Naive thymus-derived CD8-positive, alpha-beta T cell (primary cell): Measurements from ENCODE around the gene FAM118B. TPM values are rescaled to one million over a fixed set of nuclear protein-coding genes. Genes with fewer than 3 reads are reported as not detected.

Experiments
- ATAC-seq, 2 donors: fragments of 150-1000 bp; cut with Tn5 transposase in 1 of 2; sonication (Bioruptor Pico), chemical (Tn5 transposase) in 1 of 2; 1 replicate in 1 of 2; 2 replicates in 1 of 2; pipeline ENCODE4 v1.10.0; 2021; ENCODE audit warnings: mild to moderate bottlenecking in 2 of 2, moderate library complexity in 2 of 2
- POLR2A ChIA-PET: fragments of 350-600 bp; sonication (Branson Sonifier 250); formaldehyde crosslinking; loops from one replicate; lab custom pipeline; 2021; ENCODE audit warnings: antibody characterized with exemption; lab: Charles Lee
- DNase-seq, 10 donors: peaks; one replicate each; pipeline versions ENCODE4 v3.0.0 to v3.0.0-alpha.2; 2020 to 2022
- H3K27ac Mint-ChIP-seq, 10 donors: one replicate each; pipeline ENCODE4 v1.8.0; 2020 to 2022; ENCODE audit warnings: mild to moderate bottlenecking in 10 of 10, mixed read lengths in 10 of 10, moderate library complexity in 4 of 10, inconsistent platforms in 1 of 10
- H3K27me3 Mint-ChIP-seq, 5 donors: one replicate each; pipeline ENCODE4 v1.8.0; 2021 to 2022; ENCODE audit warnings: mixed read lengths in 5 of 5
- H3K36me3 Mint-ChIP-seq, 3 donors: one replicate each; pipeline ENCODE4 v1.8.0; 2020 to 2022; ENCODE audit warnings: mixed read lengths in 3 of 3, mild to moderate bottlenecking in 2 of 3, inconsistent platforms in 1 of 3
- H3K4me1 Mint-ChIP-seq, 4 donors: one replicate each; pipeline ENCODE4 v1.8.0; 2021 to 2022; ENCODE audit warnings: mixed read lengths in 4 of 4
- H3K4me3 Mint-ChIP-seq, 10 donors: one replicate each; pipeline ENCODE4 v1.8.0; 2020 to 2022; ENCODE audit warnings: mild to moderate bottlenecking in 10 of 10, mixed read lengths in 10 of 10, moderate library complexity in 6 of 10, inconsistent platforms in 1 of 10
- H3K9me3 Mint-ChIP-seq, 9 donors: one replicate each; pipeline ENCODE4 v1.8.0; 2020 to 2022; ENCODE audit warnings: mixed read lengths in 9 of 9, mild to moderate bottlenecking in 3 of 9, inconsistent platforms in 1 of 9, moderate library complexity in 1 of 9
- polyA plus RNA-seq, 3 donors: library from polyadenylated mRNA; unstranded; fragments of 300-500 nt; fragmentation: Illumina TruSeq; gene quantifications; one replicate each; pipeline ENCODE4 v1.2.3, GENCODE V29; 2021
- total RNA-seq, 8 experiments: library from RNA in 2 of 8; stranded (reverse) in 2 of 8; gene quantifications; one replicate each; pipeline ENCODE4 v1.2.3 and lab custom pipeline; 2021 to 2026

FAM118B gene
- total and polyA plus RNA-seq, 5 experiments from 2014 or later: 8.9 to 16.3 (median 12.4) TPM

GRCh38 chr11:126310992-126311310 is 99.4 kb downstream of the FAM118B start:
- H3K27ac Mint-ChIP-seq: peak overlapping the region in 3 of 10 donors; percentile 20 to 55 (median 45)
- H3K4me3 Mint-ChIP-seq: peak overlapping the region in 1 of 10 donors; percentile 52
- peaks cover 19 to 47% (median 32%) of the 10 kb centered on the region in 4 donors for H3K4me1 Mint-ChIP-seq
- no peak for ATAC-seq
- peaks cover 8 to 65% (median 15%) of the 10 kb centered on the region in 3 donors for H3K36me3 Mint-ChIP-seq
- H3K27me3 Mint-ChIP-seq: no peaks in the 10 kb centered on the region
- POLR2A ChIA-PET: interaction anchor here (0.8 kb wide), 1 partner anchor 8 kb away, joined by 3 read pairs; no protein-coding TSS in a partner anchor
- no peak for DNase-seq
- peaks cover 0 to under 1% (median 0%) of the 10 kb centered on the region in 9 donors for H3K9me3 Mint-ChIP-seq

- H3K4me3 Mint-ChIP-seq: peak overlapping the region in 1 of 10 donors; percentile 52
- no peaks in the 10 kb centered on the region for H3K27me3 Mint-ChIP-seq
- DNase-seq (no peak), ATAC-seq (no peak)
- H3K4me1 Mint-ChIP-seq: peaks cover 19 to 47% (median 34%) of the 10 kb centered on the region in 4 donors
- POLR2A ChIA-PET: interaction anchor here (0.9 kb wide), 1 partner anchor 8 kb away, joined by 3 read pairs; the partner anchor contains the start of gene DCPS
- H3K9me3 Mint-ChIP-seq: peaks cover 0 to 7% (median 3%) of the 10 kb centered on the region in 9 donors
- H3K36me3 Mint-ChIP-seq: peaks cover 14 to 67% (median 21%) of the 10 kb centered on the region in 3 donors
- H3K27ac Mint-ChIP-seq: peak overlapping the region in 3 of 10 donors; percentile 9 to 62 (median 55)
Measured at GRCh38 chr11:126311401-126312291, 100.1 kb downstream of the FAM118B start.

Other genes starting within 250 kb of the FAM118B start
- 1 to 10 TPM; 2.1 to 2.8 TPM for gene CDON, start 148.9 kb upstream of the FAM118B start, total RNA-seq
- under 1 TPM in 2 of 3 donors, not detected in 1; 0.14 to 0.20 TPM for gene CDON, start 148.9 kb upstream of the FAM118B start, polyA plus RNA-seq
- 10 to 100 TPM; 43.8 to 47.9 TPM for gene RPUSD4, start 132 bp upstream of the FAM118B start, total RNA-seq
- 10 to 100 TPM; 18.1 to 21.7 (median 18.8) TPM for gene RPUSD4, start 132 bp upstream of the FAM118B start, polyA plus RNA-seq
- 100 to 1,000 TPM; 156 to 160 TPM for gene SRPRA, start 57.1 kb downstream of the FAM118B start, total RNA-seq
- gene SRPRA, start 57.1 kb downstream of the FAM118B start, polyA plus RNA-seq: 100 to 1,000 TPM in 1 of 3 donors, 10 to 100 TPM in 2; 92.3 to 134 (median 95.7) TPM
- 10 to 100 TPM; 35.5 to 44.2 TPM for gene FOXRED1, start 57.4 kb downstream of the FAM118B start, total RNA-seq
- gene FOXRED1, start 57.4 kb downstream of the FAM118B start, polyA plus RNA-seq: 10 to 100 TPM; 23.5 to 28.7 (median 28.3) TPM
- gene TIRAP, start 71.3 kb downstream of the FAM118B start, total RNA-seq: 10 to 100 TPM; 19.0 to 22.1 TPM
- 10 to 100 TPM in 1 of 3 donors, 1 to 10 TPM in 2; 7.4 to 11.6 (median 8.3) TPM for gene TIRAP, start 71.3 kb downstream of the FAM118B start, polyA plus RNA-seq
- 10 to 100 TPM; 13.9 to 17.4 TPM for gene DCPS, start 92.3 kb downstream of the FAM118B start, total RNA-seq
- 10 to 100 TPM; 36.7 to 47.2 (median 37.3) TPM for gene DCPS, start 92.3 kb downstream of the FAM118B start, polyA plus RNA-seq
- 1 to 10 TPM; 1.1 to 1.9 TPM for gene ST3GAL4, start 143.9 kb downstream of the FAM118B start, total RNA-seq
- gene ST3GAL4, start 143.9 kb downstream of the FAM118B start, polyA plus RNA-seq: 1 to 10 TPM; 2.1 to 6.6 (median 2.7) TPM